ENCODE data around the gene ARHGEF10L.

ARHGEF10L gene

GRCh38 chr1:17572264-17572985 is 32.9 kb downstream of the ARHGEF10L start:
- DNase-seq, result no peak

- no peak for DNase-seq
Observed at GRCh38 chr1:17573518-17574041, 34.1 kb downstream of the ARHGEF10L start.

GRCh38 chr1:17574516-17574915 is 35.0 kb downstream of the ARHGEF10L start:
- no peak for DNase-seq

DNA sequence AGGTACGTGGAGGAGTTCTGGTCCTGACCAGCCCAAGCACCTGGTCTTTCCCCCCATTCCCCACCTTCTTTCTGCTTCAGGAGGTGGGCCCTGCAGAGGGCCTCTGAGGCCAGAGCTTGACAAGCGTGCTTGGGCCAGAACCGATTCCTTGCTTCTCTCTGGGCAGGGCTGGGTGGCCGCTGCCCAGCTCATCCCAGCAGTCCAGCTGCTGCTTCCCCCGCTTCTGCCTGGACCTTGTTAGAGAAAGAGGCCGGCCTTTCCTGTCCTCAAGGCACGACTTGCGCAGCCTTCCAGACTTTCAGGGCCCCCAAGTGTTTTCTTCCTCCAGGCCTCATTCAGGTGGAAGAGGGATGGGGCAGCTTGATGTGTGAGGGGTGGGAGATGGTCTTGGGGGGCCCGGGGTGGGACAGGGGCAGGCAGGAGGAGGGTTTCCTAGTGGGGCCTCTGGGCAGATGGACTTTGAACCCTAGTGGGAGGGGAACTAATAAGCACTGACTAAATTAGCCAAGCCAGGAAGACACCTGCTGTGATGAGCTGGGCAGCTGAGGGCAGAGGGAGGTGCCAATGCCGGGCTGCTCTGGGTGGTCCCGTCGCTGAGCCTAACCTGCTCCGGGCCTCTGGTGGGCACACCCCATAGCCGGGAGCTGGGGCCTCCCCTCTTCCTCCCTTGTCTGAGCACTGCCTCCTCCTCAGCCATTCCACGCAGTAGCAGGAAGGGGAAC is 36.5 kb downstream of the ARHGEF10L start:
- DNase-seq, result no peak

- DNase-seq, result no peak
Observed at GRCh38 chr1:17576519-17576853, 37.0 kb downstream of the ARHGEF10L start.

DNA sequence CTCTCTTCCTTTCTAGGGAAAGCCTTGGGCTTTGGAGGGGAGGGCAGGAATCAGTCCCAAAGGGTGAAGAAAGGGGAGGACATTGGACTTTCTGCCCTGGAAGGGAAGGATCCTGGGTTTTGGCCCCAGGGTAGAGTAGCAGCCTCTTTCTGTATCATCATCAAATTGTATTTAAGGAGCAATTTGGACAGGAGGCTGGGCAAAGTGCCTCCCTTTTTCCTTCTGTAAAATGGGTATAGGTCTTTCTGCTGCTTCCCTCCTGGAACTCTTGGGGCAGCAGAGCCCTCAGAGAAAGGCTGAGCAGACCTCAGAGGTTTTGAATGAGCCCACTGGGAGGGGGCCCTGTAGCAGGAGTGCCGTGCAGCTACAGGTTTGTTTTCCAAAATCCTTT is 38.4 kb downstream of the ARHGEF10L start:
- no peak for DNase-seq

DNA sequence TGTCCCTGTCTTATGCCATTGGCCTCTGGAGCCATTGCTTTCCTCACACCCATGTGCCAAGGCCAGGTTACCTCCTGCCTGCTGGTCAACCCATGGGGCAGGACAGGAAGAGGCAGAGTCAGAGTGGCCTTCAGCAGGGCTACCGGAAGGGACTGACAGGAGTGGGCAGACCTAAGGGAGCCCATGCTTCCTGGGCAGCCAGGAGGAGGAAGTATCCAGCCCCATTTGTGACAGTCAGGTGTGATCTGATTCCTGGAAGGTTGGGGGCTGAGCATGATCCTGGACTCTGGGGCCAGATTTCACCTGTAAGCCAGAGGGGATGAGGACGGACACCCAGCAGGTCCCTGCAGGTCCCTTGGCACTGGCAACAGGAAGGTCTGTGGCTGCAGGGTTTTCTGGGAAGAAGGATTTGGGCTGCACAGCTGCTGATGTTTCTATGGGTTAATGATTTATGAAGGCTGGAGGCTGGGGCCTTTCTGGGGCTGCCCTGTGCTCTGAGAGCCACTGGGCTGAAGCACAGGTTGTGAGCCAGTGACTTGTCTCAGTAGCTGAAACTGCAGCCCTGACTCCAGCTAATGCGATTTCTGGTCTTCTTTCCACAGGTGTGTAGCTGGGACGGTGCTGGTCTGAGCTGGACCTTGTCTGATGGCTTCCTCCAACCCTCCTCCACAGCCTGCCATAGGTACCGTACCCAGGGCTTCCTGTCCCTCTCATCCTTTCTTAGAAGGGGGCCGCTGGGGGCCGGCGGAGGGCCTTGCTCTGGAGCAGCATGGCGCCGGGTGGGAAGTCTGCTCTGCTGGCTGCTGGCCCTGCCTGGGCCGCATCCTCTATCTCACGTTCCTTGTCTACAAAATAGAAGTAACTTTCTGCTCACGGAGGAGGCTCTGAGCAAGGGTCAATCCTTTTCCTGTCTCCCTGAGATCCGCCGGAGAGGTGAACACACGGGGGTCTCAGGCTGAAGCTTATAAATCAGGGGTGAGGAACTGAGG is 40.7 kb downstream of the ARHGEF10L start:
- DNase-seq, result no peak

GRCh38 chr1:17581389-17582123 is 42.1 kb downstream of the ARHGEF10L start:
- no peak for DNase-seq

DNA sequence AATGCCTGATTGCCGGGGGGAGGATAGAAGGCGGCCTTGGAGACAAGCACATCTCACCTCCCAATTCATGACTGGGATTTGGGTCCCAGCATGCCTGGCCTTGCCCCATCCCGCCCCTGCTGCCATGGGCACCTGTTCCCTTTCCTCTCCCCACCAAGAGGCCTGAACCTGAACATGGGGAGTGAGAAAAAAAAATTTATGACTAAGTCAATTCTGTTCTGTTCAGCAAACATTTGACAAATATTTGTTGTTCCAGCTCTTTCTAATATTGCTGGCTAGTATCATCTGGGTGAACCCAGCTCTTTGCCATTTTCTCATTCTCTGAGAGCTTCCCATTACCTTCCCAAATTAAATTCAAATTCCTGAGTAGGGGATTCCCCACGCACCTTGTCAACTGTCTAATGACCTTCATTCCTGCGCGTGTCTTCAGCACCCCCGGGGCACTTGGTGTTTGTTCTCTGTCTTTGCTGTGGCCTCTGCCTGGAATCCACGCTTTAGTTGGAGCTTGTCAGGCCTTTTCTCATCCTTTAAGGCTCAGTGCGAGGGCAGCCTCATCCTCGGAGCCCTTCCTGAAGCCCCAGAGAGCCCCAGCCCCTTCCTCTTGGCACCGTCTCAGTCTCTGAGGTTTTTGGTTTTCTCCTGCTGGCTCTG is 42.8 kb downstream of the ARHGEF10L start:
- DNase-seq, result no peak

- no peak for DNase-seq
Observed at GRCh38 chr1:17584539-17584938, 45.0 kb downstream of the ARHGEF10L start.

- no peak for DNase-seq
Observed at GRCh38 chr1:17585266-17585987, 45.9 kb downstream of the ARHGEF10L start.

DNA sequence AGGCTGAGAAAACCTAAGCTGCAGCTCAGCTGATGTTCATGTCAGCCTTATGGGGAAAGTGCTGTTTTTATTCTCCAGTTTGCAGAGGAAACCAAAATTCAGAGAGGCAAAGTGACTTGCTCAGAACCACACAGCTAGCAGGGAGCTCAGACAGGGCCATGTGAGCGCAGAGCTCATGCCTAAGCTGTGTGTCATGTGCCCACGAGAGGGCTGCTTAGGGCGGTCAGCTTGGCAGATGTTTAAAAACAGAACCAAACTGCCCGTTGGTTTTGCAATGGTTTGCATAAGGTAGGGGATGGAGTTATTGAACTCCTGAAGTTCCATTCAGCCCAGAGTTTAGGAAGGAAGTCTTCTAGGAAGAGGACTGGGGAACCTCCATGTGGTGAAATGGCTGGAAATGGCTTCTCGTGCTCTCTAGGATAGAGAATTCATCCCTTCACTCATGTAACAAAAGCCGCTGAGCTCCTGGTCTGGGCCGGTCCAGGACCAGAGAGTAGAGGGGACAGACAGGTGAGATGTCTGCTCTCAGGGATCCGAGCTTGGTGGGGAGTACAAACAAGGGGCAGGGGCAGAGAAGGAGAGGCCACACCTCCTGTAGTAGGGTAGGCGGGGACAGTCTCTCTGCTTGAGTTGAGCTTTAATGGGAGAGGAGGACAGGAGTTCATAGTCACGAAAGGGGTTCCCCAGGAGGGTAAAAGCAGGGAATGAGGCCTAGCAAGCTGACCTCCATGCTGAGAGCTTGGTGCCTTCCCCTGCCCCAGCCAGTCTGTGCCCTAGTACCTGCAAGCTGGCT is 46.9 kb downstream of the ARHGEF10L start:
- DNase-seq, result no peak

GRCh38 chr1:17587693-17588047 is 48.2 kb downstream of the ARHGEF10L start:
- no peak for DNase-seq

DNA sequence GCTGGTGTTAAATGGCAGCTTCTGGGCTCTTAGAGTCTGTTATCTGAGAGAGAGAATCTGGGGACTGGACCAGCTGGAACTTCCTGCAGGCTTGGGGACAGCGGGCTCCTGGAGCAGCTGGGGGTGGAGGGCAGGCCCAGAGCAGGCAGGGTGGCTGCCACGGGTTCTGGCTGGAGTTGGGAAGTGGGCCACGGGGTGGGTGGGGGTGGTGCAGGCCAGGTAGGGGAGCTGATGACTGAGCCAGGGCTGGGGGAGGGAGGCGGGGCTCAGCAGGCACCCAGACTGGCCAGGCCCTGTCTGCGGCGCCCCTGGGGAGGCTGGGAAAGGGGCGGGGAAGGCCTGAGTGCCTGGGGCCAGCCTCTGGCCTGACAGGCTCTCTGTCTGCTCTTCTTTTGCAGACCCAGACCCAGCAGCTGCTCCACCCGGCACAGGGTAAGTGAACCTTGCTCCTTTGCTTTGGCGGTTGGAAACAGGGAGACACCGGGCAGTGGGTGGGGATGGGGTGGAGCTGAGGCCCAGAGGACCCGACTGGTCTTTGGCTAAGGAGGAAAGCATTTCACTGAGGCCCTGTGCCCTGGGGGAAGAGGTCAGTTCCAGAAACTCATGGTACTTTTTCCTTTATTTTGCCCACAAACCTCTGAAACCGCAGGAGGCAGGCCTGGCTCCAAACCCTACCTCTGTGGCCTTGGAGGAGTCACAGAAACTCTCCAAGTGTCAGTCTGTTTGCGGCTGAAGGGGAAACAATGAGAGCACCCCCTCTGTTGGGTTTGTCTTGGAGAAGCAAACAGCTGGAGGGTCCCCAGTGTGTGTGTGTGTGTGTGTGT is 48.8 kb downstream of the ARHGEF10L start:
- no peak for DNase-seq

DNA sequence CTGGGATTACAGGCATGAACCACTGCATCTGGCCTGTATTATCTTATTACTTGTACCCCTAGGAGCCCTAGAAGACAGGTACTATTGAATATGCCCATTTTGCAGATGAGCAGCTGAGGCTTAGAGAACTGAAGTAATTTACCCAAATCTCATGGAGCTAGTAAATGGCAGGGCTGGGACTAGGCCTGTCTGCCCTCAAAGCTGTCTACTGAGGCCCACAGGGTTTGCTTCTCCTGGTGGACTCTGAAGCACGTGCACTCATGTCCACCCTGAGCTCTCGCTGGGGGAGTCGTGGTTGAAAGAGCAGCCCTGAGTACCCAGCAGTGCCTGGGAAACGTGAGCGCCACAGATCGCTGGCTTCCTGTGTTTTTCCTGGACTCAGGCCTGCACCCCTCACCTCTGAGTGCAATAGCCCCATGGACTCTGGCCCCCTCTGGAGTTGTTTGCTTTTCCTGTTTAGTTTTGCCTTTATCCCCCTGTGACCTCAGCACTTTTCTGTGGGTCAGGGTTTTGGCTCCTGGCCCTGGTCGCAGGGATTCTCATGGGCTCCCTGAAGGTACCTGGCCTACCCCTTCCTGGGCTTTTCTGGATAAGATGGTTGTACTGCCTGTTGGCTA is 52.4 kb downstream of the ARHGEF10L start:
- no peak for DNase-seq

DNA sequence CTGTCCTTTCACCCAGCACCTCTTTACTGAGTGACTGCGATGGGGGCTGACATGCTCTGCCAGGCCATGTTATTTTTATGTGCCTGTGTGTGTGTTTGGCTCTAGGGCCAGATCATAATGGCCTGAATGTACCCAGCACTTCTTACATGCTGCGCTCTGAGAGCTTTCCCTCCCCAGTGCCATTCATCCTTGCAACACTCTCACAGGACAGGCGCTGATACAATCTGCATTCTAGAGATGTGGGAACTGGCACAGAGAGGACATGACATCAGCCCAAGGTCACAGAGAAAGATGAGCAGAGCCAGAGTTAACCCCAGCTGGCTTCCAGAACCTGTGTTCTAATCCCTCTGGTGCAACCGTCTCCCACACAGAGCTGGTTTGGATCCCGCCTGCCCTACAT is 54.5 kb downstream of the ARHGEF10L start:
- DNase-seq, result no peak

- DNase-seq, result no peak
Observed at GRCh38 chr1:17594690-17595601, 55.4 kb downstream of the ARHGEF10L start.

GRCh38 chr1:17595602-17595925 is 56.1 kb downstream of the ARHGEF10L start:
- no peak for DNase-seq

Data from stimulated activated CD4-positive, alpha-beta T cell treated with anti-CD3 and anti-CD28 coated beads, Interleukin-12 subunit alpha, Interleukin-12 subunit beta, amount 100 ng/mL, for 4 hours (primary cell).